CD4-positive, alpha-beta T cell treated with Interleukin-2 at 100 ng/mL for 4 hours (primary cell): ENCODE measurements around the gene PNPLA5.

Experiments
- DNase-seq: peaks from one replicate; pipeline ENCODE4 v3.0.0-alpha.2; 2020; ENCODE audit warnings: low spot score

PNPLA5 gene

GRCh38 chr22:43854786-43855271 lies 37.0 kb downstream of the PNPLA5 start:
- DNase-seq = no peak

- no peak for DNase-seq
These were observed 37.6 kb downstream of the PNPLA5 start for GRCh38 chr22:43854121-43854785.

DNA sequence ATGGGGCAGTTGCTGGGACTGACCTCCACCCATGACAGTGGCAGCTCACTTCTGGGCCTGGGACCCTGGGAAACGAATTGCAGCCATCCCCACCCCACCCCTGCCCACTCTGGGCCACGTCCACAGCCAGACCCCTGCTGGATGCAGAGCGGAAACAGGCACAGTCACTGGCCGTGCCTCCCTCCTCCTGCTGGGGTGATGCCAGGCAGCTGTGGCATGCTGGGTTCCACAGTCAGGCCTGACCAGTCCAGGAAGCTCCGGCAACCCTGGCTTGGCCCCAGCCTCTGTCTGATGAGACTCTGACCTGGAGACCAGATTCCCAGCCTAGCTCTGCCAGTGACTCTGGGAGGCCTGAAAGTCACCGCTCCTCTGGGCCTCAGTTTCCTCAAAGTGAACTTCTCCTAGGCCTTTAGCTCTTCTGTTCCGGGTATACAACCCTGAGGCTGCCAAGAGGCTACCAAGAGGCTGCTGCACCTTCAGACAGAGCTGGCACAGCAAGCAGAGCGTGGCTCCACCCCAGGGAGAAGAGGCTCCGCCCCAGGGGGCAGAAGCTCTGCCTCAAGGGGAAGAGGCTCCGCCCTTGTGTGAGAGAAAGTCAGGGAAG lies 38.4 kb downstream of the PNPLA5 start:
- DNase-seq = no peak

GRCh38 chr22:43852573-43853327 lies 39.1 kb downstream of the PNPLA5 start:
- no peak for DNase-seq

DNA sequence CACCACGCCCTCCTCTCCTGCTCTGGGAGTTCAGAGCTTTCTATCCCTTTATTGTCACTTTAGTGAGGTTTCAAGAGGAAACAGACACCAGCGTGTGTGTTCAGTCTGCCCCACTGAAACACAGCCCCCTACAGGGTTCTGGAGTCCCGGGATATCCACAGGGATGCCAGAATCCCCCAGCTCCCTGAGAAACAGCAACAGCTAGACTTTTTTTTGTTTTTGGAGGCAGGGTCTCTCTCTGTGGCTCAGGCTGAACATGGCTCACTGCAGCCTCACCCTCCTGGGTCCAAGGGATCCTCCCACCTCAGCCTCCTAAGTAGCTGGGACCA lies 39.9 kb downstream of the PNPLA5 start:
- no peak for DNase-seq

GRCh38 chr22:43851058-43851978 lies 40.5 kb downstream of the PNPLA5 start:
- DNase-seq = no peak

DNA sequence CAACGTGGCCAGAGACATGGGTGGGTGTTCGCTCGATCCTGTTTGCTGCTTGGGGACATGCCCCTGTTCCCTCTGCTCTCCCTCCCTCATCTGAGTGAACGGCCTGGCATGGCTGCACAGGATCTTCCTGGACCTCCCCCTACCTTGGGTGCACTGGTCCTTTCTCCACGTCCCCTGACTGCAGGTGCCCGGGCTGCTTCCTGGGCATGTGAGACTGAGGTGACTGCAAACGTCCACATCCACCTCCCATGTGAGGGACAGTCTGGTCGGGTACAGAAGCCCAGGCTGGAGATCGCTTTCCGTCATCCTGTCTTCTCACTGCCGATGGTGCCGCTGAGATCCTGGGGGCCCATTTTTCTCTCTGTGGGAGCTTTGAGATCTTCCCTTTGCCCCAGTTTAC lies 41.3 kb downstream of the PNPLA5 start:
- DNase-seq = no peak

GRCh38 chr22:43849731-43850130 lies 42.1 kb downstream of the PNPLA5 start:
- DNase-seq = no peak

DNA sequence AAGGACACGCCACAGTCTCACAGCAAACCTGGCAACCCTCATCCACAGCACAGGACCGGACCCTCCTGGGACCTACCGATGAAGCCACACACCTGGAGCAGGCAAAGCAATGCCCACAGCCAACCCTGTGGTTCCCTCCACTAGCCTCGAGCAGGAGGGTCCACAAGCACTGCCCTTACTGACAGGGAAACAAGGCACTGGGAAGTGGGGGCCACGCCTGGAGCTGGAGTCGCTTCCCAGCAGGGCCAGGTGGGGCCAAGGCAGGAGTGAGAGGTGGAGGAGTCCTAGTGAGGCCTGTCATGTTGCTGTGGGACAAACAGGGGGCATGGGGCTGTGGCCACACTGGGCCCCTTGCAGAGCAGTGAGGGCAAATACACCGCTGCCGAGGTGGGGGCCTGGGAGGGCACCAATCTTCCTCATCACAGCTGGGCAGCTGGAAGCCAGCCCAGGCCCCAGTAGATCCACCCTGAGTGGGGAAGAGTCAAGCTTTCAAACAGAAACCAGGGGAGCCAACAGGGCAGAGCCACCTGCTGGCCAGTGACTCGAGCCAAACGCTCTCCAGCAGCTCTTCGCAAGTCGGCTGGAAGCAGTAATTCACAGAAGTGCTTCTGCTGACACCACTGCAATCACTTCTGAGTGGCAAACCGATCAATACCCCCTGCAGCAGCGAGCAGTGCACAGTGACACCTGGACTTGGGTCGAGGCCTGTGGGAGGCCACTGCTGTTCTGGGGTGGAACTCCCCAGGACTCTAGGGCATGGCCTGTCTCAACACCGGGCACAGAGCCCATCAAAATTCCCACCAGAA lies 43.2 kb downstream of the PNPLA5 start:
- DNase-seq = no peak

- DNase-seq = no peak
These were observed 44.2 kb downstream of the PNPLA5 start for GRCh38 chr22:43847376-43848289.

DNA sequence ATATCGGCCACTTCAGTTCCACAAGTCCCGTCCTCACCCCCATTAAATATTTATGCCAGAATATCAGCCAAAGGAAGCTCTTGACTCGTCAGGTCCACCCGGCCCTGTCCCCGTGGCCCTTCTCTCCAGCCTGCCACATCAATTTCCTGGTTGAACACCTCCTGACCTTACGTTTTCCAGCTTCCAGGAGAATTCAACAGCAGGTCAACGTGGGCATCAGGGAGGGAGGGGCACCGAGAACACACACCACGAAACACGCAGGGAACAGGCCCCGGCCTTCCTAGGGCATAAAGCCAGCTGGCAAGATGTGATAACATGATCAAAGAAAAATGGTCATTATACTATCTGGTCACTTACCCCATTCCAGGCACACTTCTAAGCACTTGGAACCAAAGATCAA lies 44.8 kb downstream of the PNPLA5 start:
- no peak for DNase-seq

GRCh38 chr22:43845981-43846380 lies 45.8 kb downstream of the PNPLA5 start:
- DNase-seq = no peak

- DNase-seq = no peak
These were observed 47.0 kb downstream of the PNPLA5 start for GRCh38 chr22:43844560-43845545.

DNA sequence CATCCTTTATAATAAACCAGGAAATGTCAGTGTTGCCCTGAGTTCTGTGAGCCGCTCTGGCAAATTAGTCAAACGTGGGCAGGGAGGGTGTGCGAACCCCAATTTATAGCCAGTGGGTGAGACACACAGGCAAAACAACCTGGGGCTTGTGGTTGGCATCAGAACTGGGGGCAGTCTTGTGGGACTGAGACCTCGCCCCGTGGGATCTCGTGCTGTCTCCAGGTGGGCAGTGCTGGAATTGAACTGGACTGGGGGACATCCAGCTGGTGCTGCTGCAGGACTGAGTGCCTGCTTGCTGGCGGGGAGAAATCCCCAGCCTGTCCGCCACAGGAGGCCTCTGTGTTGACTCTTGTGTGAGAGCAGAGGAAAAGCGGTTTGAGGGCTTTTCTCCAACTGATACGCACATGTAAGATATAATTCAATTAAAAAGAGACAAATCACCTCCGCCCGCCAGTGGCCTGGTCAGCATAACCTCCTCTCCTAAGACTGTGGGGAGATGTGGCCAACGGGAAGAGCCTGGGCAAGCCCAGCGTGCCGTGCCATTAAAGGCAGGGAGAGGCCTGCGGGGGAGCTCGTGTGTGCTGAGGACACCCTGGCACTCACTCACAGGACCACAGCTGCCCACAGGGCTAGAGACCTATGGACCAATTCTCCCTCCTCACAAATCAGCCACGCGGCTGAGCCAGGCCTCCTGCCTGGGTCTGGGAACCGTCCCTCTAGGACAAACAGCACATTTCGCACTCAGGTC lies 47.9 kb downstream of the PNPLA5 start:
- DNase-seq = no peak

DNA sequence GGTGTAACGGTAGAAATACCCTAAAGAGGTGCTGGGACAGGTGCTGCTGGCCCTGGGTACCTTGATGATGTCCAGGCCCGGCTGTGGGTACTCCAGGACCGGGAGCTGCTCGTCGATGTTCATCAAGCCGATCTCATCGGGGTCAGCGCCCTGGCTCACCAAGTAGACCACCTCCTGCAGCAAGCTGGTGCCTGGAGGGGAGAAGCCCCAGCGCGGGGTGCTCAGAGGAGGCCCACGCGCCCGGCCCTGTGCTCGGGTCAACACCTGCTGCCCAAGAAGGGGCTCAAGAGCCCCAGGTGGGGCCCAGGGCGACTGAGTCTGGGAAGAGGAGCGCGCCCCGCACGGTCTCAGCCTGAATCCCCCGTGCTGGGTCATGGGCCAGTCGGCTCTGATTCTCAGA lies 50.1 kb downstream of the PNPLA5 start:
- no peak for DNase-seq

GRCh38 chr22:43840851-43841250 lies 51.0 kb downstream of the PNPLA5 start:
- no peak for DNase-seq

DNA sequence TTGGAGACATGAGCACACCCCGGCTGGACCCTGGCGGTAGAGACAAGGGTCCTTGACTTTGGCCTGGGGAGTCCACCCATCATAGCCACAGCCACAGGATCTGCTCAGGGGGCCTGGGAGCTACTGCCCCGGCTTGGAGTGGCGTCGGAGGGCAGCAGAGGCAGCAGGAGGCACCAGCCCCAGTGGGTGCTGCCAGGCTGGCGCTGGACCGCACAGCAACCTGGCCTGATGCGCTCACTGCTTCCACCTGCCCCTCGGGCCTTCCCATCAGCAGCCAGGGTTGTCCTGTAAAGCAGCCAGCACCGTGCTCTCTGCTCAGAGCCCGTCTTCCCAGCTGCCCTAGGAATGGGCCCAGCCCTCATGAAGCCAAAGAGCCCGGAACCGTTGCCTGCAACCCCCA lies 51.4 kb downstream of the PNPLA5 start:
- no peak for DNase-seq

- no peak for DNase-seq
These were observed 52.0 kb downstream of the PNPLA5 start for GRCh38 chr22:43839781-43840180.
